Fibroblast of lung (primary cell): ENCODE results near the gene NANOS3.

ENCODE experiments used
- CTCF ChIP-seq, 2 donors: IDR thresholded peaks in 1 of 2; conservative IDR thresholded peaks in 1 of 2; 1 replicate in 1 of 2; 2 replicates in 1 of 2; pipeline ENCODE4 v1.5.1; 2011 to 2012; ENCODE audit warnings: low read length in 2 of 2, control low read depth in 1 of 2, inconsistent platforms in 1 of 2, low read depth in 1 of 2, mild to moderate bottlenecking in 1 of 2
- EZH2 ChIP-seq: IDR thresholded peaks from 2 replicates; pipeline ENCODE4 v1.5.1; 2012; ENCODE audit warnings: low read length, control low read depth, mild to moderate bottlenecking; ENCODE audit errors: missing control alignments

GRCh38 chr19:13913352-13913751 lies 36.4 kb downstream of the NANOS3 start:
- TF ChIP-seq CTCF (conservative IDR thresholded peaks at IDR 0.05 in 1 of 2, IDR thresholded peaks at IDR 0.05 in 1 of 2; ENCODE audit: low read depth in 1 of 2, low read length in 2 of 2) (no peak), EZH2 (no peak)
